Hypothalamus (tissue), 51 donors: ENCODE data around the gene CDKN2A.
"Not testable (repeated sequence)": the region's sequence is repeated elsewhere in the genome, so short reads cannot be mapped to it uniquely, and the experiment has no call there.

ENCODE experiments used
- DNase-seq, 51 donors: peaks; one replicate each; lab custom pipeline; 2025; lab: John Stamatoyannopoulos, UW

CDKN2A gene

GRCh38 chr9:21983561-21983935, 10.6 kb downstream of the CDKN2A start:
- no peak for DNase-seq

GRCh38 chr9:21982861-21983560, 11.2 kb downstream of the CDKN2A start:
- no peak for DNase-seq

- DNase-seq = no peak
Measured at GRCh38 chr9:21982391-21982790, 11.8 kb downstream of the CDKN2A start.

- no peak for DNase-seq
Measured at GRCh38 chr9:21976334-21976875, 17.8 kb downstream of the CDKN2A start.

DNA sequence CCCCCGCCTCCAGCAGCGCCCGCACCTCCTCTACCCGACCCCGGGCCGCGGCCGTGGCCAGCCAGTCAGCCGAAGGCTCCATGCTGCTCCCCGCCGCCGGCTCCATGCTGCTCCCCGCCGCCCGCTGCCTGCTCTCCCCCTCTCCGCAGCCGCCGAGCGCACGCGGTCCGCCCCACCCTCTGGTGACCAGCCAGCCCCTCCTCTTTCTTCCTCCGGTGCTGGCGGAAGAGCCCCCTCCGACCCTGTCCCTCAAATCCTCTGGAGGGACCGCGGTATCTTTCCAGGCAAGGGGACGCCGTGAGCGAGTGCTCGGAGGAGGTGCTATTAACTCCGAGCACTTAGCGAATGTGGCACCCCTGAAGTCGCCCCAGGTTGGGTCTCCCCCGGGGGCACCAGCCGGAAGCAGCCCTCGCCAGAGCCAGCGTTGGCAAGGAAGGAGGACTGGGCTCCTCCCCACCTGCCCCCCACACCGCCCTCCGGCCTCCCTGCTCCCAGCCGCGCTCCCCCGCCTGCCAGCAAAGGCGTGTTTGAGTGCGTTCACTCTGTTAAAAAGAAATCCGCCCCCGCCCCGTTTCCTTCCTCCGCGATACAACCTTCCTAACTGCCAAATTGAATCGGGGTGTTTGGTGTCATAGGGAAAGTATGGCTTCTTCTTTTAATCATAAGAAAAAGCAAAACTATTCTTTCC, 19.3 kb downstream of the CDKN2A start:
- DNase-seq = no peak

GRCh38 chr9:21974343-21974721, 19.9 kb downstream of the CDKN2A start:
- DNase-seq = no peak

GRCh38 chr9:21972361-21972760, 21.8 kb downstream of the CDKN2A start:
- DNase-seq = no peak

DNA sequence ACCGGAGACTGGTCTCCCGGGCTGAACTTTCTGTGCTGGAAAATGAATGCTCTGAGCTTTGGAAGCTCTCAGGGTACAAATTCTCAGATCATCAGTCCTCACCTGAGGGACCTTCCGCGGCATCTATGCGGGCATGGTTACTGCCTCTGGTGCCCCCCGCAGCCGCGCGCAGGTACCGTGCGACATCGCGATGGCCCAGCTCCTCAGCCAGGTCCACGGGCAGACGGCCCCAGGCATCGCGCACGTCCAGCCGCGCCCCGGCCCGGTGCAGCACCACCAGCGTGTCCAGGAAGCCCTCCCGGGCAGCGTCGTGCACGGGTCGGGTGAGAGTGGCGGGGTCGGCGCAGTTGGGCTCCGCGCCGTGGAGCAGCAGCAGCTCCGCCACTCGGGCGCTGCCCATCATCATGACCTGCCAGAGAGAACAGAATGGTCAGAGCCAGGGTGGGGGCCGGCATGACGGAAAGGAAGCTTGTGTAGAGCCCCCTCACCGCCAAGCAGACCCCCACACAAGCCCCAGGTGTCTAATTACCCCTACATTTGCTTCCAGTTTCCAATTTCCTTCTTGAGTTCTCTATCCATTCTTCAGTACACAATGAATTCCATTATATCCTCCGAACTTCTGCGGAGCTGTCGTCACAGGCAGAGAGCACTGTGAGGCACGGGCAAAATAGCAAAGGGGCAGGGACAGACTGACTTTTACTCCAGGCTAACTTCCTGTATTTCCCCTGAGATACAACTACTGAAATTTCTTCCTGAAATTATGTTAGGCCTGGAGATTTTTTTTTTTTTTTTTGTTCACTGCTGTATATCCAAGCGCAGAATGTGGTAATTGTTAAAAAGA, 23.2 kb downstream of the CDKN2A start:
- DNase-seq = no peak

GRCh38 chr9:21969951-21970799, 24.0 kb downstream of the CDKN2A start:
- DNase-seq = no peak

DNA sequence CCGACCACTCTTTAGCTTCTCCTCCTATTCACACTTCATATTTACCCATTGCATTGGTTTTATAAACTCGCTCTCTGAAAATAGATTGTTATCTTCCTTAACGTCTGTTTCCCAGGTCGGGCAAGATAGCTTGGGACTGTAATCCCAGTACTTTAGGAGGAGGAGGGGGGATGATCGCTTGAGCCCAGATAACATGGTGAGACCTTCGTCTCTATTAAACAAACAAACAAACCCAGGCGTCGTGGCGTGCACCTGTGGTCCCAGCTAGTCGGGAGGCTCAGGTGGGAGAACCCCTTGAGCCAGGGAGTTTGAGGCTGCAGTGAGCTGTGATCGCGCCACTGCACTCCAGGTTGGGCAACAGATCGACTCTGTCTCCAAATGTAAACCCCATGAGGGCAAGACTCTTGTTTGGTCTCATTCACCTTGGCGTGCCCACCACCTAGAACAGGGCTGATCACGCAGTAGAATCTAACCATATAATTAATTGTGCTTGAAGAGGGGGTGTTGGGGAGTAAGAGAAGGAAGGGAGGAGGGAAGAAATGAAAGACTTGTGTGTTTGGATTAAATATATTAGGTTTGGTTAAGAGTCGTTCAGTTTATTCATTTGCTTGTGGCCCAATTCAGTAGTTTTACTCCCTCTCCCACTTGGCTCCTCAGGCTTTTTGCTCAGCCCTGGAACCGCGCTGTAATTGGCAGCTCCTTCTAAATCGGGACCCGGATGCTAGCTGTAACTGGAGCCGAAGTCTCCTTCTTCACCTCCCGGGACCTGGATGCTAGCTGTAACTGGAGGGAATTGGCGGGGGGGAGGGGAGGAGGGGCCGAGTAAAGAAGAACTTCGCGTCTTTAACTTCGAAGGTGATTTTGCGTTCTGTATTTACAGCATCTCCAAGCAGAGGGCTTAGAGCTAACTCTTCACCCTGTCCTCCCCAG, 24.9 kb downstream of the CDKN2A start:
- no peak for DNase-seq

DNA sequence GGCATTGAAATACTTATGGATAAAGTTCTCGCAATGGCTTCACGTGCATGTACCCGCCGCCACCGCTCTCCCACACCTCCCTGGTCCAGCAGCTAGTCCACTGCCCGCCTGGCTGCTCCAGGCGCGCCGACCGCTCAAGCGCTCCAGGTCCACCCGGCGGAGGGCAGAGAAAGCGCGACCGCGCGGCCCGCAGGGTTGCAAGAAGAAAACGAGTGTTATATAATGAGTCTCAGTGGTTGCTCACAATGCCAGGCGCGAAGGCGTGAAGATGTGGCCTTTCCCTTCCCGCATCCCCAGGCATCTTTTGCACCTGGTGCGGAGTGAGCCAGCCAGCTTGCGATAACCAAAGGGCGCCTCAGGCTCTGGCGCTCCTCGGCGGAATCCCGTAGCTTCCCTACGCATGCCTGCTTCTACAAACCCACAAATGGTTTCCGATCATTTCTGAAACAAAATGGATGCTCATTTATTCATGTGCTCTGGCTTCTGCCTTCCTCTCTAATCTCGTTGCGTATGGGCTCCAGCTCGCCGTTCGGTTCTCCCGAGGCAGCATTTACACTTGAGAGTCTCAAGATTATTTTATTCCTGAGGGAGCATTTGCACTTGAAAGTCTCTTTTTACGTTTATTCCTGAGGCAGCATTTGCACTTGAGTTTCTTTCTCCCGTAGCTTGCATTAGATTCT, 25.7 kb downstream of the CDKN2A start:
- DNase-seq = no peak

- DNase-seq = no peak
Measured at GRCh38 chr9:21967702-21968101, 26.5 kb downstream of the CDKN2A start.

GRCh38 chr9:21967169-21967568, 27.0 kb downstream of the CDKN2A start:
- no peak for DNase-seq

- DNase-seq = no peak
Measured at GRCh38 chr9:21966140-21966851, 27.9 kb downstream of the CDKN2A start.

DNA sequence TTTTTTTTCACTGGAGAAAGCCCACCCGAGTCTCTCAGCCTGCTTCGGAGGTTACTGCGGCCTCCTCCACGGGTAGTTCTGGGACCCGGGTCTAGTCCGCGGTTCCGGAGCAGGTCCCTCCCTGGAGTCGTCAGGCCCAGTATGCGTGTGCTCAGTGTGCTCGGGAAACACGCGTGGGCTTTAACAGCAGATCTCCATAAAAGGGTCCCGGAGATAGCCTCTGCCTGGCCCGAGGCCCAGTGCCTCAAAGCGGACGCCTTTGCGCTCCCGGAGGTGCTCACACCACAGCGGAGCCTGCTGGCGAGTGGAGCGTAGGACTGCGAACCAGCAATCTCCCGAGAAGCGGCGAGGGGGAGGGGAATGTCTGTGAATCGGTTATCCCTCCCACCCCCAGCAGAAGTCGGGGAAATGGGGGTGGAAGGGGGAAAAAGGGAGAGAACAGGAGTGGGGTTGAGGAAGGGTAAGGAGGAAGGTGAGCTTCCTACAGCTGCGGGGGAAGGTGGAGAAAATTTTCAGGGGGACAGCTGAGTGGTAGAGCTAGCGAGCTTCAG, 28.7 kb downstream of the CDKN2A start:
- DNase-seq = no peak

GRCh38 chr9:21964925-21965385, 29.2 kb downstream of the CDKN2A start:
- no peak for DNase-seq

GRCh38 chr9:21961569-21961968, 32.6 kb downstream of the CDKN2A start:
- no peak for DNase-seq

- DNase-seq = not testable (repeated sequence)
Measured at GRCh38 chr9:21959268-21959667, 34.9 kb downstream of the CDKN2A start.
